Measurements from ENCODE around the gene TMEM258. TPM values are rescaled to one million over a fixed set of nuclear protein-coding genes. Genes with fewer than 3 reads are reported as not detected.

TMEM258 gene
- polyA plus RNA-seq, 1 donor from 2014 or later: 210 TPM

- H3K27me3 Mint-ChIP-seq: peaks cover 1% of the 10 kb centered on the region
- no peaks in the 10 kb centered on the region for H3K4me1 Mint-ChIP-seq
- no peak overlapping the region for H3K27ac Mint-ChIP-seq
- no peaks in the 10 kb centered on the region for H3K36me3 Mint-ChIP-seq
- H3K9me3 Mint-ChIP-seq: no peaks in the 10 kb centered on the region
- peak overlapping the region in 1 of 4 donors; percentile 63 for H3K4me3 Mint-ChIP-seq
These were observed 23.1 kb downstream of the TMEM258 start for GRCh38 chr11:61769169-61769920.

GRCh38 chr11:61768376-61769076, 23.9 kb downstream of the TMEM258 start:
- H3K9me3 Mint-ChIP-seq: no peaks in the 10 kb centered on the region
- peak overlapping the region in 1 of 3 donors; percentile 11 for H3K27ac Mint-ChIP-seq
- no peak overlapping the region for H3K4me3 Mint-ChIP-seq
- H3K27me3 Mint-ChIP-seq: no peaks in the 10 kb centered on the region
- no peaks in the 10 kb centered on the region for H3K4me1 Mint-ChIP-seq
- H3K36me3 Mint-ChIP-seq: no peaks in the 10 kb centered on the region

GRCh38 chr11:61766353-61766841, 26.0 kb downstream of the TMEM258 start:
- Mint-ChIP-seq H3K27me3 (peaks cover 4% of the 10 kb centered on the region), H3K4me3 (no peak overlapping the region), H3K9me3 (no peaks in the 10 kb centered on the region), H3K36me3 (no peaks in the 10 kb centered on the region), H3K4me1 (no peaks in the 10 kb centered on the region), H3K27ac (no peak overlapping the region)

- no peaks in the 10 kb centered on the region for H3K4me1 Mint-ChIP-seq
- H3K27ac Mint-ChIP-seq: no peak overlapping the region
- H3K27me3 Mint-ChIP-seq: peaks cover 4% of the 10 kb centered on the region
- H3K4me3 Mint-ChIP-seq: no peak overlapping the region
- no peaks in the 10 kb centered on the region for H3K36me3 Mint-ChIP-seq
- H3K9me3 Mint-ChIP-seq: no peaks in the 10 kb centered on the region
These were observed 26.7 kb downstream of the TMEM258 start for GRCh38 chr11:61765550-61766253.

GRCh38 chr11:61764606-61765260, 27.7 kb downstream of the TMEM258 start:
- peaks cover 6% of the 10 kb centered on the region for H3K27me3 Mint-ChIP-seq
- H3K4me1 Mint-ChIP-seq: no peaks in the 10 kb centered on the region

GRCh38 chr11:61763930-61764605, 28.3 kb downstream of the TMEM258 start:
- peaks cover 0 to 1% (median 0%) of the 10 kb centered on the region in 3 donors for H3K4me1 Mint-ChIP-seq
- peaks cover 6% of the 10 kb centered on the region for H3K27me3 Mint-ChIP-seq
- H3K4me3 Mint-ChIP-seq: no peak overlapping the region
- H3K27ac Mint-ChIP-seq: no peak overlapping the region
- no peaks in the 10 kb centered on the region for H3K9me3 Mint-ChIP-seq
- no peaks in the 10 kb centered on the region for H3K36me3 Mint-ChIP-seq

More at GRCh38 chr11:61764606-61765260, 27.7 kb downstream of the TMEM258 start:
- H3K4me3 Mint-ChIP-seq: no peak overlapping the region
- H3K27ac Mint-ChIP-seq: no peak overlapping the region
- H3K9me3 Mint-ChIP-seq: no peaks in the 10 kb centered on the region
- H3K36me3 Mint-ChIP-seq: no peaks in the 10 kb centered on the region

- no peak overlapping the region for H3K27ac Mint-ChIP-seq
- no peaks in the 10 kb centered on the region for H3K9me3 Mint-ChIP-seq
- H3K27me3 Mint-ChIP-seq: peaks cover 6% of the 10 kb centered on the region
- H3K4me1 Mint-ChIP-seq: peaks cover 0 to 1% (median 0%) of the 10 kb centered on the region in 3 donors
- no peaks in the 10 kb centered on the region for H3K36me3 Mint-ChIP-seq
- H3K4me3 Mint-ChIP-seq: no peak overlapping the region
These were observed 29.6 kb downstream of the TMEM258 start for GRCh38 chr11:61762798-61763197.

GRCh38 chr11:61762223-61762615, 30.2 kb downstream of the TMEM258 start:
- Mint-ChIP-seq H3K4me3 (no peak overlapping the region), H3K4me1 (peaks cover 0 to 1% (median 1%) of the 10 kb centered on the region in 3 donors), H3K27me3 (peaks cover 6% of the 10 kb centered on the region), H3K27ac (no peak overlapping the region), H3K9me3 (no peaks in the 10 kb centered on the region), H3K36me3 (no peaks in the 10 kb centered on the region)

GRCh38 chr11:61761440-61762222, 30.8 kb downstream of the TMEM258 start:
- Mint-ChIP-seq H3K4me1 (peaks cover 0 to 4% (median 3%) of the 10 kb centered on the region in 3 donors), H3K9me3 (no peaks in the 10 kb centered on the region), H3K36me3 (no peaks in the 10 kb centered on the region), H3K27me3 (peaks cover 6% of the 10 kb centered on the region), H3K27ac (no peak overlapping the region), H3K4me3 (no peak overlapping the region)

- H3K27ac Mint-ChIP-seq: no peak overlapping the region
- peaks cover 2 to 4% (median 3%) of the 10 kb centered on the region in 3 donors for H3K4me1 Mint-ChIP-seq
- H3K27me3 Mint-ChIP-seq: peaks cover 6% of the 10 kb centered on the region
- no peaks in the 10 kb centered on the region for H3K9me3 Mint-ChIP-seq
- no peak overlapping the region for H3K4me3 Mint-ChIP-seq
- no peaks in the 10 kb centered on the region for H3K36me3 Mint-ChIP-seq
These were observed 31.5 kb downstream of the TMEM258 start for GRCh38 chr11:61760946-61761345.

GRCh38 chr11:61757213-61757862, 35.1 kb downstream of the TMEM258 start:
- Mint-ChIP-seq H3K36me3 (peaks cover 1% of the 10 kb centered on the region), H3K4me3 (peak overlapping the region in 1 of 4 donors; percentile 57), H3K27ac (peak overlapping the region in 1 of 3 donors; percentile 17), H3K4me1 (peaks cover 3 to 5% (median 4%) of the 10 kb centered on the region in 3 donors), H3K9me3 (no peaks in the 10 kb centered on the region), H3K27me3 (peaks cover 14% of the 10 kb centered on the region)

GRCh38 chr11:61756452-61757212, 35.8 kb downstream of the TMEM258 start:
- Mint-ChIP-seq H3K27ac (peak overlapping the region in 1 of 3 donors; percentile 31), H3K27me3 (peaks cover 10% of the 10 kb centered on the region), H3K4me3 (peak overlapping the region in 2 of 4 donors; percentile 57 to 81), H3K9me3 (no peaks in the 10 kb centered on the region), H3K36me3 (peaks cover 1% of the 10 kb centered on the region), H3K4me1 (peaks cover 4 to 7% (median 4%) of the 10 kb centered on the region in 3 donors)

GRCh38 chr11:61756147-61756451, 36.3 kb downstream of the TMEM258 start:
- Mint-ChIP-seq H3K27me3 (peaks cover 12% of the 10 kb centered on the region), H3K36me3 (peaks cover 1% of the 10 kb centered on the region), H3K27ac (no peak overlapping the region), H3K4me1 (peaks cover 4 to 7% (median 7%) of the 10 kb centered on the region in 3 donors), H3K9me3 (no peaks in the 10 kb centered on the region), H3K4me3 (peak overlapping the region in 1 of 4 donors; percentile 81)
